Activated CD8-positive, alpha-beta memory T cell treated with anti-CD3 and anti-CD28 coated beads, Interleukin-2, amount 50 U/mL, for 1 hour (primary cell): ENCODE measurements around the gene BABAM1.
"Not testable (repeated sequence)": the region's sequence is repeated elsewhere in the genome, so short reads cannot be mapped to it uniquely, and the experiment has no call there.

Experiments
- DNase-seq: peaks from one replicate; pipeline ENCODE4 v3.0.0-alpha.2; 2020; ENCODE audit errors: extremely low read depth

Gene BABAM1

GRCh38 chr19:17268754-17269153 lies 1.5 kb downstream of the BABAM1 start:
- no peak for DNase-seq

- not testable (repeated sequence) for DNase-seq
Measured at GRCh38 chr19:17274892-17275291, 7.6 kb downstream of the BABAM1 start.

- no peak for DNase-seq
Measured at GRCh38 chr19:17275441-17276175, 8.4 kb downstream of the BABAM1 start.

- DNase-seq = no peak
Measured at GRCh38 chr19:17279436-17279835, 12.2 kb downstream of the BABAM1 start.

GRCh38 chr19:17281391-17282304 lies 14.4 kb downstream of the BABAM1 start, which contains the start of gene ANKLE1:
Gene ANKLE1, plus strand, starts transcription at chr19:17281901. Its CDS starts 20 bp downstream, at chr19:17281921.
- DNase-seq = no peak

- DNase-seq = peak; percentile 50
Measured at GRCh38 chr19:17282488-17283125, 15.4 kb downstream of the BABAM1 start.

GRCh38 chr19:17283504-17283996 lies 16.3 kb downstream of the BABAM1 start:
- no peak for DNase-seq

GRCh38 chr19:17285415-17286135 lies 18.3 kb downstream of the BABAM1 start:
- DNase-seq = no peak

- no peak for DNase-seq
Measured at GRCh38 chr19:17286263-17286662, 19.0 kb downstream of the BABAM1 start.

GRCh38 chr19:17286752-17287151 lies 19.5 kb downstream of the BABAM1 start:
- DNase-seq = no peak

GRCh38 chr19:17289489-17289888 lies 22.2 kb downstream of the BABAM1 start:
- DNase-seq = no peak

GRCh38 chr19:17292301-17293074 lies 25.2 kb downstream of the BABAM1 start:
- peak; percentile 25 for DNase-seq

GRCh38 chr19:17293605-17294004 lies 26.4 kb downstream of the BABAM1 start:
- DNase-seq = no peak

GRCh38 chr19:17294051-17294891 lies 27.0 kb downstream of the BABAM1 start:
- no peak for DNase-seq

GRCh38 chr19:17295551-17295950 lies 28.3 kb downstream of the BABAM1 start:
- not testable (repeated sequence) for DNase-seq

- DNase-seq = no peak
Measured at GRCh38 chr19:17296273-17296672, 29.0 kb downstream of the BABAM1 start.

- no peak for DNase-seq
Measured at GRCh38 chr19:17296976-17297375, 29.7 kb downstream of the BABAM1 start.

- no peak for DNase-seq
Measured at GRCh38 chr19:17300992-17301619, 33.9 kb downstream of the BABAM1 start.
